HepG2 (cell line): ENCODE data around the gene OGFR. TPM values are rescaled to one million over a fixed set of nuclear protein-coding genes. Genes with fewer than 3 reads are reported as not detected.

Experiments used
- ARNTL ChIP-seq: sonication (generic); formaldehyde crosslinking; IDR thresholded peaks from 2 replicates; pipeline ENCODE4 v1.4.0; 2020; ENCODE audit warnings: mild to moderate bottlenecking, missing genetic modification reagents
- CEBPB ChIP-seq: IDR thresholded peaks from 2 replicates; pipeline ENCODE4 v1.6.1; 2011; ENCODE audit warnings: low read depth, low read length, improper control_type of control experiment, borderline replicate concordance
- DBP ChIP-seq: sonication (generic); formaldehyde crosslinking; IDR thresholded peaks from 2 replicates; pipeline ENCODE4 v1.4.0; 2020; ENCODE audit warnings: missing genetic modification reagents; ENCODE audit errors: not compliant biosample characterization
- FOXJ3 ChIP-seq: sonication (generic); formaldehyde crosslinking; IDR thresholded peaks from 2 replicates; pipeline ENCODE4 v1.4.0; 2020; ENCODE audit warnings: missing genetic modification reagents, mild to moderate bottlenecking, borderline replicate concordance
- HOXA9 ChIP-seq: sonication (generic); formaldehyde crosslinking; IDR thresholded peaks from 2 replicates; pipeline ENCODE4 v1.8.1; 2022; ENCODE audit warnings: missing genetic modification reagents, mild to moderate bottlenecking, moderate library complexity, borderline replicate concordance
- JDP2 ChIP-seq: sonication (generic); formaldehyde crosslinking; IDR thresholded peaks from 2 replicates; pipeline ENCODE4 v1.8.1; 2022; ENCODE audit warnings: missing genetic modification reagents, borderline replicate concordance
- KAT8 ChIP-seq: IDR thresholded peaks from 2 replicates; pipeline ENCODE4 v1.6.1; 2016; ENCODE audit warnings: missing genetic modification reagents, missing compliant biosample characterization
- MIXL1 ChIP-seq: IDR thresholded peaks from 2 replicates; pipeline ENCODE4 v1.6.1; 2016
- MTA3 ChIP-seq: sonication (generic); formaldehyde crosslinking; IDR thresholded peaks from 2 replicates; pipeline ENCODE4 v1.4.0; 2020; ENCODE audit warnings: missing genetic modification reagents
- PATZ1 ChIP-seq: sonication (generic); formaldehyde crosslinking; IDR thresholded peaks from 2 replicates; pipeline ENCODE4 v1.4.0; 2020; ENCODE audit warnings: missing genetic modification reagents
- POGZ ChIP-seq: sonication (generic); formaldehyde crosslinking; IDR thresholded peaks from 2 replicates; pipeline ENCODE4 v1.4.0; 2020; ENCODE audit warnings: mild to moderate bottlenecking, missing genetic modification reagents
- POLR2A ChIP-seq, 2 experiments: IDR thresholded peaks; 2 replicates each; pipeline ENCODE4 v1.6.1; 2011; ENCODE audit warnings: low read depth in 2 of 2, low read length in 2 of 2, mild to moderate bottlenecking in 1 of 2, moderate library complexity in 1 of 2; ENCODE audit not compliant: insufficient read depth in 1 of 2
- RNF2 ChIP-seq: fragments of 450-650 bp; conservative IDR thresholded peaks from 2 replicates; pipeline ENCODE4 v1.6.1; 2016; ENCODE audit warnings: low read depth
- TEAD3 ChIP-seq: optimal IDR thresholded peaks from 2 replicates; pipeline ENCODE3; 2016; ENCODE audit warnings: borderline replicate concordance
- TGIF2 ChIP-seq: IDR thresholded peaks from 2 replicates; pipeline ENCODE4 v1.6.1; 2016; ENCODE audit warnings: control low read depth, missing compliant biosample characterization
- YEATS4 ChIP-seq: sonication (generic); formaldehyde crosslinking; IDR thresholded peaks from 2 replicates; pipeline ENCODE4 v1.4.0; 2020; ENCODE audit warnings: missing genetic modification reagents, borderline replicate concordance
- ZFP62 ChIP-seq: sonication (generic); formaldehyde crosslinking; IDR thresholded peaks from 2 replicates; pipeline ENCODE4 v1.4.0; 2020; ENCODE audit warnings: missing genetic modification reagents
- ZFX ChIP-seq: sonication (generic); formaldehyde crosslinking; IDR thresholded peaks from 2 replicates; pipeline ENCODE4 v1.4.0; 2020; ENCODE audit warnings: mild to moderate bottlenecking, low read depth, missing genetic modification reagents, moderate library complexity
- ZIK1 ChIP-seq: sonication (generic); formaldehyde crosslinking; IDR thresholded peaks from 2 replicates; pipeline ENCODE4 v1.5.0; 2020; ENCODE audit warnings: mild to moderate bottlenecking, low read depth, missing genetic modification reagents, borderline replicate concordance
- ZNF563 ChIP-seq: sonication (generic); formaldehyde crosslinking; IDR thresholded peaks from 2 replicates; pipeline ENCODE4 v1.8.0; 2022; ENCODE audit warnings: mild to moderate bottlenecking, moderate library complexity, missing genetic modification reagents
- ZNF766 ChIP-seq: sonication (generic); formaldehyde crosslinking; IDR thresholded peaks from 2 replicates; pipeline ENCODE4 v1.5.0; 2020; ENCODE audit warnings: missing genetic modification reagents, borderline replicate concordance
- polyA plus RNA-seq, 8 experiments: library from polyadenylated mRNA; depleted of rRNA in 3 of 8; stranded (reverse) in 7 of 8; unstranded in 1 of 8; fragments of >200 nt; fragmentation: Illumina TruSeq in 4 of 8; extraction: Trizol in 4 of 8; gene quantifications; 2 replicates each; pipeline versions ENCODE4 v1.2.1 to v1.2.3, GENCODE V29; 2011 to 2016; ENCODE audit warnings: low read depth in 4 of 8, missing spikeins in 1 of 8, mixed read lengths in 1 of 8; ENCODE audit not compliant: insufficient read depth in 1 of 8
- total RNA-seq, 5 experiments: library from RNA; depleted of rRNA; stranded (reverse); fragments of >200 nt; fragmentation: Illumina TruSeq; extraction: Trizol; gene quantifications; 2 replicates each; pipeline ENCODE4 v1.2.3, GENCODE V29; 2016; ENCODE audit warnings: low read depth in 1 of 5
- TF ChIP-seq, protein P1 (sequence below): sonication (generic); formaldehyde crosslinking; IDR thresholded peaks from 2 replicates; pipeline ENCODE4 v1.5.0; 2020; ENCODE audit warnings: mild to moderate bottlenecking, missing genetic modification reagents

The OGFR gene
- total and polyA plus RNA-seq, 2 of the 13 experiments (the other 11 are each of a cell fraction or from before 2014, with no cell fraction given), result 47.7 to 81.8 TPM

- no peak for TF ChIP-seq ZFP62 (CRISPR knock-in tag)
- peak; percentile 66 to 78 for TF ChIP-seq POLR2A (IDR thresholded peaks at IDR 0.05; ENCODE audit: insufficient read depth in 1 of 2, low read depth in 2 of 2, low read length in 2 of 2)
- TF ChIP-seq, protein P1, sequence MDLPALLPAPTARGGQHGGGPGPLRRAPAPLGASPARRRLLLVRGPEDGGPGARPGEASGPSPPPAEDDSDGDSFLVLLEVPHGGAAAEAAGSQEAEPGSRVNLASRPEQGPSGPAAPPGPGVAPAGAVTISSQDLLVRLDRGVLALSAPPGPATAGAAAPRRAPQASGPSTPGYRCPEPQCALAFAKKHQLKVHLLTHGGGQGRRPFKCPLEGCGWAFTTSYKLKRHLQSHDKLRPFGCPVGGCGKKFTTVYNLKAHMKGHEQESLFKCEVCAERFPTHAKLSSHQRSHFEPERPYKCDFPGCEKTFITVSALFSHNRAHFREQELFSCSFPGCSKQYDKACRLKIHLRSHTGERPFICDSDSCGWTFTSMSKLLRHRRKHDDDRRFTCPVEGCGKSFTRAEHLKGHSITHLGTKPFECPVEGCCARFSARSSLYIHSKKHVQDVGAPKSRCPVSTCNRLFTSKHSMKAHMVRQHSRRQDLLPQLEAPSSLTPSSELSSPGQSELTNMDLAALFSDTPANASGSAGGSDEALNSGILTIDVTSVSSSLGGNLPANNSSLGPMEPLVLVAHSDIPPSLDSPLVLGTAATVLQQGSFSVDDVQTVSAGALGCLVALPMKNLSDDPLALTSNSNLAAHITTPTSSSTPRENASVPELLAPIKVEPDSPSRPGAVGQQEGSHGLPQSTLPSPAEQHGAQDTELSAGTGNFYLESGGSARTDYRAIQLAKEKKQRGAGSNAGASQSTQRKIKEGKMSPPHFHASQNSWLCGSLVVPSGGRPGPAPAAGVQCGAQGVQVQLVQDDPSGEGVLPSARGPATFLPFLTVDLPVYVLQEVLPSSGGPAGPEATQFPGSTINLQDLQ (CRISPR knock-in tag), result no peak
- TF ChIP-seq ARNTL, result peak; percentile 94
- TF ChIP-seq DBP, result peak; percentile 92
- TF ChIP-seq JDP2 (CRISPR knock-in tag), result no peak
- 0 out of 2 replicates have a peak, but pooled peaks have one; percentile 71 for TF ChIP-seq ZIK1 (CRISPR knock-in tag)
- peak; percentile 61 for TF ChIP-seq PATZ1 (CRISPR knock-in tag)
- peak; percentile 90 for TF ChIP-seq MIXL1 (CRISPR knock-in tag)
- peak; percentile 86; the same call in 1 of the 2 replicates for TF ChIP-seq ZNF563 (CRISPR knock-in tag)
- peak; percentile 82 for TF ChIP-seq KAT8 (CRISPR knock-in tag)
- TF ChIP-seq ZFX, result peak; percentile 87
- TF ChIP-seq RNF2, result peak; percentile 100
- TF ChIP-seq ZNF766 (CRISPR knock-in tag), result peak; percentile 97
- TF ChIP-seq MTA3 (CRISPR knock-in tag), result no peak
- TF ChIP-seq YEATS4, result peak; percentile 93
- peak; percentile 92 for TF ChIP-seq TEAD3 (CRISPR knock-in tag)
- TF ChIP-seq FOXJ3 (CRISPR knock-in tag), result peak; percentile 38; the same call in 1 of the 2 replicates
- TF ChIP-seq TGIF2, result peak; percentile 95
- TF ChIP-seq POGZ (CRISPR knock-in tag), result peak; percentile 28; the same call in 1 of the 2 replicates
- TF ChIP-seq HOXA9 (CRISPR knock-in tag), result 0 out of 2 replicates have a peak, but pooled peaks have one; percentile 6
- no peak for TF ChIP-seq CEBPB
These were observed 57.2 kb downstream of the OGFR start, which contains the start of gene TCFL5 (continued) for GRCh38 chr20:62861726-62862336.
